ENCODE results near the gene TMEM139.
"Not testable (repeated sequence)": the region's sequence is repeated elsewhere in the genome, so short reads cannot be mapped to it uniquely, and the experiment has no call there.

TMEM139 gene

GRCh38 chr7:143263266-143264195 lies 21.2 kb upstream of the TMEM139 start, which contains the start of gene GSTK1:
GSTK1 (plus strand) TSS chr7:143263441; CDS start chr7:143263514, 73 bp downstream.
- Histone ChIP-seq H2BK5ac (ENCODE audit: low read depth, low read length, poor library complexity) (peak within 1 kb of the TSS; percentile 95), H3K36me3 (ENCODE audit: control insufficient read depth in 1 of 2, insufficient read depth in 2 of 2, low read length in 2 of 2) (peaks cover 19% of the 10 kb centered on the region in 2 experiments), H2BK12ac (ENCODE audit: low read length) (peak within 1 kb of the TSS; percentile 29), H4K12ac (ENCODE audit: low read depth, low read length) (peak within 1 kb of the TSS; percentile 98), H3K4me3 (ENCODE audit: low read depth, low read length) (peak within 1 kb of the TSS; percentile 93), H3K27ac (ENCODE audit: low read depth, low read length) (peak within 1 kb of the TSS; percentile 54), H3K14ac (ENCODE audit: low read length) (peak within 1 kb of the TSS; percentile 99), H3K79me2 (ENCODE audit: control insufficient read depth, insufficient read depth, low read length, poor library complexity) (peaks cover 8% of the 10 kb centered on the region), H2AFZ (ENCODE audit: insufficient read depth, low read length, poor library complexity) (peak within 1 kb of the TSS; percentile 100), H3K9me3 (ENCODE audit: insufficient read depth, low read depth, low read length) (no peaks in the 10 kb centered on the region), H4K91ac (ENCODE audit: low read depth, low read length) (peak within 1 kb of the TSS; percentile 94), H3K18ac (ENCODE audit: low read length) (peak within 1 kb of the TSS; percentile 95), H3K79me1 (ENCODE audit: low read length) (peaks cover 7% of the 10 kb centered on the region), H2BK120ac (ENCODE audit: insufficient read depth, low read length, poor library complexity) (peak within 1 kb of the TSS; percentile 92), H3K23ac (ENCODE audit: low read length) (no peak within 1 kb of the TSS), H2AK5ac (ENCODE audit: low read length) (peak within 1 kb of the TSS; percentile 87), H4K8ac (ENCODE audit: low read depth, low read length) (peak within 1 kb of the TSS; percentile 98), H3K4me2 (ENCODE audit: low read length) (peak within 1 kb of the TSS; percentile 77), H3K4me1 (ENCODE audit: control insufficient read depth in 1 of 2, insufficient read depth in 2 of 2, low read length in 2 of 2) (peaks cover 4 to 10% of the 10 kb centered on the region in 2 experiments), H3K9ac (ENCODE audit: low read length) (peak within 1 kb of the TSS; percentile 93), H3K4ac (ENCODE audit: low read depth, low read length) (peak within 1 kb of the TSS; percentile 85), H3K27me3 (ENCODE audit: insufficient read depth, low read length) (no peaks in the 10 kb centered on the region)
- peak; percentile 66 to 76 for DNase-seq
- no CpG with 5 or more reads among the region's 48 CpGs for WGBS (ENCODE audit: extremely low coverage, insufficient coverage, insufficient read length)

GRCh38 chr7:143264196-143264568 lies 20.6 kb upstream of the TMEM139 start:
- Histone ChIP-seq H4K12ac (ENCODE audit: low read depth, low read length) (peak overlapping the region; percentile 77), H3K4ac (ENCODE audit: low read depth, low read length) (peak overlapping the region; percentile 85), H3K18ac (ENCODE audit: low read length) (peak overlapping the region; percentile 95), H2AK5ac (ENCODE audit: low read length) (peak overlapping the region; percentile 87), H3K4me2 (ENCODE audit: low read length) (peak overlapping the region; percentile 77), H3K36me3 (ENCODE audit: control insufficient read depth in 1 of 2, insufficient read depth in 2 of 2, low read length in 2 of 2) (peaks cover 24 to 25% of the 10 kb centered on the region in 2 experiments), H3K14ac (ENCODE audit: low read length) (peak overlapping the region; percentile 99)
- DNase-seq; H2AFZ ChIP-seq (ENCODE audit: insufficient read depth, low read length, poor library complexity); H2BK5ac ChIP-seq (ENCODE audit: low read depth, low read length, poor library complexity); H3K4me1 ChIP-seq (ENCODE audit: control insufficient read depth in 1 of 2, insufficient read depth in 2 of 2, low read length in 2 of 2); H4K8ac ChIP-seq (ENCODE audit: low read depth, low read length); H3K4me3 ChIP-seq (ENCODE audit: low read depth, low read length); H4K91ac ChIP-seq (ENCODE audit: low read depth, low read length); H3K23ac ChIP-seq (ENCODE audit: low read length); H3K9me3 ChIP-seq (ENCODE audit: insufficient read depth, low read depth, low read length); H3K9ac ChIP-seq (ENCODE audit: low read length); H3K79me2 ChIP-seq (ENCODE audit: control insufficient read depth, insufficient read depth, low read length, poor library complexity); H2BK12ac ChIP-seq (ENCODE audit: low read length); H2BK120ac ChIP-seq (ENCODE audit: insufficient read depth, low read length, poor library complexity); H3K79me1 ChIP-seq (ENCODE audit: low read length); H3K27me3 ChIP-seq (ENCODE audit: insufficient read depth, low read length); H3K27ac ChIP-seq (ENCODE audit: low read depth, low read length): not testable (repeated sequence)
- no CpG with 5 or more reads among the region's 15 CpGs for WGBS (ENCODE audit: extremely low coverage, insufficient coverage, insufficient read length)

GRCh38 chr7:143265017-143265693 lies 19.6 kb upstream of the TMEM139 start:
- Histone ChIP-seq H3K36me3 (ENCODE audit: control insufficient read depth in 1 of 2, insufficient read depth in 2 of 2, low read length in 2 of 2) (peaks cover 28 to 30% of the 10 kb centered on the region in 2 experiments), H3K18ac (ENCODE audit: low read length) (no peak overlapping the region), H3K4me2 (ENCODE audit: low read length) (no peak overlapping the region), H4K8ac (ENCODE audit: low read depth, low read length) (no peak overlapping the region), H3K9me3 (ENCODE audit: insufficient read depth, low read depth, low read length) (no peaks in the 10 kb centered on the region), H3K79me1 (ENCODE audit: low read length) (peaks cover 7% of the 10 kb centered on the region), H3K14ac (ENCODE audit: low read length) (no peak overlapping the region), H2BK12ac (ENCODE audit: low read length) (no peak overlapping the region), H3K4me1 (ENCODE audit: control insufficient read depth in 1 of 2, insufficient read depth in 2 of 2, low read length in 2 of 2) (peaks cover 4 to 10% of the 10 kb centered on the region in 2 experiments), H2AK5ac (ENCODE audit: low read length) (no peak overlapping the region), H3K27me3 (ENCODE audit: insufficient read depth, low read length) (no peaks in the 10 kb centered on the region), H4K12ac (ENCODE audit: low read depth, low read length) (peak overlapping the region; percentile 37), H2BK120ac (ENCODE audit: insufficient read depth, low read length, poor library complexity) (no peak overlapping the region), H3K79me2 (ENCODE audit: control insufficient read depth, insufficient read depth, low read length, poor library complexity) (peaks cover 8% of the 10 kb centered on the region), H2BK5ac (ENCODE audit: low read depth, low read length, poor library complexity) (no peak overlapping the region), H3K23ac (ENCODE audit: low read length) (no peak overlapping the region), H3K27ac (ENCODE audit: low read depth, low read length) (no peak overlapping the region), H2AFZ (ENCODE audit: insufficient read depth, low read length, poor library complexity) (no peak overlapping the region), H3K4me3 (ENCODE audit: low read depth, low read length) (no peak overlapping the region), H3K4ac (ENCODE audit: low read depth, low read length) (no peak overlapping the region), H3K9ac (ENCODE audit: low read length) (no peak overlapping the region), H4K91ac (ENCODE audit: low read depth, low read length) (no peak overlapping the region)
- no peak for DNase-seq
- WGBS (ENCODE audit: extremely low coverage, insufficient coverage, insufficient read length): no CpG with 5 or more reads among the region's 15 CpGs

GRCh38 chr7:143269251-143269650 lies 15.5 kb upstream of the TMEM139 start:
- no peak for DNase-seq
- Histone ChIP-seq H2BK120ac (ENCODE audit: insufficient read depth, low read length, poor library complexity) (no peak overlapping the region), H3K36me3 (ENCODE audit: control insufficient read depth in 1 of 2, insufficient read depth in 2 of 2, low read length in 2 of 2) (peaks cover 30% of the 10 kb centered on the region in 2 experiments), H2AFZ (ENCODE audit: insufficient read depth, low read length, poor library complexity) (no peak overlapping the region), H3K23ac (ENCODE audit: low read length) (no peak overlapping the region), H3K27me3 (ENCODE audit: insufficient read depth, low read length) (no peaks in the 10 kb centered on the region), H3K4me1 (ENCODE audit: control insufficient read depth in 1 of 2, insufficient read depth in 2 of 2, low read length in 2 of 2) (peaks cover 4% of the 10 kb centered on the region in 2 experiments), H3K9ac (ENCODE audit: low read length) (no peak overlapping the region), H2BK5ac (ENCODE audit: low read depth, low read length, poor library complexity) (no peak overlapping the region), H2AK5ac (ENCODE audit: low read length) (no peak overlapping the region), H3K4me3 (ENCODE audit: low read depth, low read length) (no peak overlapping the region), H3K79me1 (ENCODE audit: low read length) (no peaks in the 10 kb centered on the region), H3K9me3 (ENCODE audit: insufficient read depth, low read depth, low read length) (no peaks in the 10 kb centered on the region), H4K12ac (ENCODE audit: low read depth, low read length) (no peak overlapping the region), H3K27ac (ENCODE audit: low read depth, low read length) (no peak overlapping the region), H3K4ac (ENCODE audit: low read depth, low read length) (no peak overlapping the region), H2BK12ac (ENCODE audit: low read length) (no peak overlapping the region), H4K91ac (ENCODE audit: low read depth, low read length) (no peak overlapping the region), H4K8ac (ENCODE audit: low read depth, low read length) (no peak overlapping the region), H3K14ac (ENCODE audit: low read length) (no peak overlapping the region), H3K4me2 (ENCODE audit: low read length) (no peak overlapping the region), H3K18ac (ENCODE audit: low read length) (no peak overlapping the region), H3K79me2 (ENCODE audit: control insufficient read depth, insufficient read depth, low read length, poor library complexity) (no peaks in the 10 kb centered on the region)
- no CpG with 5 or more reads among the region's 5 CpGs for WGBS (ENCODE audit: extremely low coverage, insufficient coverage, insufficient read length)
